HepG2 (cell line): Measurements from ENCODE around the gene EIF4ENIF1. TPM values are rescaled to one million over a fixed set of nuclear protein-coding genes. Genes with fewer than 3 reads are reported as not detected.

Experiments used
- GLI4 ChIP-seq: sonication (generic); formaldehyde crosslinking; IDR thresholded peaks from 2 replicates; pipeline ENCODE4 v1.5.1; 2020; ENCODE audit warnings: missing genetic modification reagents, mild to moderate bottlenecking, moderate library complexity, borderline replicate concordance
- IRF2 ChIP-seq: IDR thresholded peaks from 2 replicates; pipeline ENCODE4 v1.6.1; 2018; ENCODE audit warnings: missing genetic modification reagents, missing compliant biosample characterization
- KLF12 ChIP-seq: sonication (generic); formaldehyde crosslinking; IDR thresholded peaks from 2 replicates; pipeline ENCODE4 v1.4.0; 2020; ENCODE audit warnings: missing genetic modification reagents, borderline replicate concordance
- MAFG ChIP-seq: sonication (generic); formaldehyde crosslinking; IDR thresholded peaks from 2 replicates; pipeline ENCODE4 v1.5.1; 2020; ENCODE audit warnings: mild to moderate bottlenecking, missing genetic modification reagents
- MATR3 ChIP-seq: sonication (generic); formaldehyde crosslinking; IDR thresholded peaks from 2 replicates; pipeline ENCODE4 v1.4.0; 2020; ENCODE audit warnings: missing genetic modification reagents
- RXRB ChIP-seq: IDR thresholded peaks from 2 replicates; pipeline ENCODE4 v1.6.1; 2016; ENCODE audit warnings: borderline replicate concordance, missing genetic modification reagents, missing compliant biosample characterization
- SOX5 ChIP-seq: IDR thresholded peaks from 2 replicates; pipeline ENCODE4 v1.6.1; 2016; ENCODE audit warnings: borderline replicate concordance
- SP1 ChIP-seq, 2 experiments: fragments of 450-650 bp in 1 of 2; sonication (generic) in 1 of 2; formaldehyde crosslinking in 1 of 2; IDR thresholded peaks; 2 replicates each; pipeline versions ENCODE4 v1.4.0 to v1.6.1; 2016 to 2020; ENCODE audit warnings: missing genetic modification reagents in 1 of 2
- TP53 ChIP-seq: sonication (generic); formaldehyde crosslinking; conservative IDR thresholded peaks from 2 replicates; pipeline ENCODE4 v1.4.0; 2020; ENCODE audit warnings: missing genetic modification reagents
- ZNF256 ChIP-seq: sonication (generic); formaldehyde crosslinking; conservative IDR thresholded peaks from 2 replicates; pipeline ENCODE4 v1.4.0; 2020; ENCODE audit warnings: missing genetic modification reagents
- ZNF282 ChIP-seq: fragments of 450-650 bp; IDR thresholded peaks from 2 replicates; pipeline ENCODE4 v1.6.1; 2018; ENCODE audit not compliant: partially characterized antibody
- ZNF296 ChIP-seq: sonication (generic); formaldehyde crosslinking; conservative IDR thresholded peaks from 2 replicates; pipeline ENCODE4 v1.5.0; 2020; ENCODE audit warnings: mild to moderate bottlenecking, missing genetic modification reagents
- ZNF331 ChIP-seq: sonication (generic); formaldehyde crosslinking; IDR thresholded peaks from 2 replicates; pipeline ENCODE4 v1.4.0; 2020; ENCODE audit warnings: missing genetic modification reagents
- ZNF589 ChIP-seq: sonication (generic); formaldehyde crosslinking; conservative IDR thresholded peaks from 2 replicates; pipeline ENCODE4 v1.8.0; 2022; ENCODE audit warnings: mild to moderate bottlenecking, moderate library complexity, missing genetic modification reagents
- ZNF678 ChIP-seq: sonication (generic); formaldehyde crosslinking; IDR thresholded peaks from 2 replicates; pipeline ENCODE4 v1.4.0; 2020; ENCODE audit warnings: mild to moderate bottlenecking, missing genetic modification reagents
- polyA plus RNA-seq, 8 experiments: library from polyadenylated mRNA; depleted of rRNA in 3 of 8; stranded (reverse) in 7 of 8; unstranded in 1 of 8; fragments of >200 nt; fragmentation: Illumina TruSeq in 4 of 8; extraction: Trizol in 4 of 8; gene quantifications; 2 replicates each; pipeline versions ENCODE4 v1.2.1 to v1.2.3, GENCODE V29; 2011 to 2016; ENCODE audit warnings: low read depth in 4 of 8, missing spikeins in 1 of 8, mixed read lengths in 1 of 8; ENCODE audit not compliant: insufficient read depth in 1 of 8
- total RNA-seq, 5 experiments: library from RNA; depleted of rRNA; stranded (reverse); fragments of >200 nt; fragmentation: Illumina TruSeq; extraction: Trizol; gene quantifications; 2 replicates each; pipeline ENCODE4 v1.2.3, GENCODE V29; 2016; ENCODE audit warnings: low read depth in 1 of 5
- TF ChIP-seq, protein P1 (sequence below): sonication (generic); formaldehyde crosslinking; conservative IDR thresholded peaks from 2 replicates; pipeline ENCODE4 v1.4.0; 2020; ENCODE audit warnings: missing genetic modification reagents
- TF ChIP-seq, protein P2 (sequence below): IDR thresholded peaks from 2 replicates; pipeline ENCODE4 v1.6.1; 2018; ENCODE audit warnings: missing genetic modification reagents, mild to moderate bottlenecking, missing compliant biosample characterization
- TF ChIP-seq, protein P3 (sequence below): sonication (generic); formaldehyde crosslinking; IDR thresholded peaks from 2 replicates; pipeline ENCODE4 v1.8.1; 2023; ENCODE audit warnings: mild to moderate bottlenecking, missing genetic modification reagents, borderline replicate concordance
- TF ChIP-seq, protein P4 (sequence below): sonication (generic); formaldehyde crosslinking; IDR thresholded peaks from 2 replicates; pipeline ENCODE4 v1.8.1; 2023; ENCODE audit warnings: mild to moderate bottlenecking, inconsistent platforms, moderate library complexity, missing genetic modification reagents, borderline replicate concordance
- TF ChIP-seq, protein P5 (sequence below): sonication (generic); formaldehyde crosslinking; IDR thresholded peaks from 2 replicates; pipeline ENCODE4 v1.4.0; 2020; ENCODE audit warnings: missing genetic modification reagents
- TF ChIP-seq, protein P6 (sequence below): fragments of 450-650 bp; IDR thresholded peaks from 2 replicates; pipeline ENCODE4 v1.6.1; 2016
- TF ChIP-seq, protein P7 (sequence below): sonication (generic); formaldehyde crosslinking; IDR thresholded peaks from 2 replicates; pipeline ENCODE4 v1.4.0; 2020; ENCODE audit warnings: missing genetic modification reagents

The EIF4ENIF1 gene
- total and polyA plus RNA-seq, 2 of the 13 experiments (the other 11 are each of a cell fraction or from before 2014, with no cell fraction given): 11.9 to 12.3 TPM

DNA sequence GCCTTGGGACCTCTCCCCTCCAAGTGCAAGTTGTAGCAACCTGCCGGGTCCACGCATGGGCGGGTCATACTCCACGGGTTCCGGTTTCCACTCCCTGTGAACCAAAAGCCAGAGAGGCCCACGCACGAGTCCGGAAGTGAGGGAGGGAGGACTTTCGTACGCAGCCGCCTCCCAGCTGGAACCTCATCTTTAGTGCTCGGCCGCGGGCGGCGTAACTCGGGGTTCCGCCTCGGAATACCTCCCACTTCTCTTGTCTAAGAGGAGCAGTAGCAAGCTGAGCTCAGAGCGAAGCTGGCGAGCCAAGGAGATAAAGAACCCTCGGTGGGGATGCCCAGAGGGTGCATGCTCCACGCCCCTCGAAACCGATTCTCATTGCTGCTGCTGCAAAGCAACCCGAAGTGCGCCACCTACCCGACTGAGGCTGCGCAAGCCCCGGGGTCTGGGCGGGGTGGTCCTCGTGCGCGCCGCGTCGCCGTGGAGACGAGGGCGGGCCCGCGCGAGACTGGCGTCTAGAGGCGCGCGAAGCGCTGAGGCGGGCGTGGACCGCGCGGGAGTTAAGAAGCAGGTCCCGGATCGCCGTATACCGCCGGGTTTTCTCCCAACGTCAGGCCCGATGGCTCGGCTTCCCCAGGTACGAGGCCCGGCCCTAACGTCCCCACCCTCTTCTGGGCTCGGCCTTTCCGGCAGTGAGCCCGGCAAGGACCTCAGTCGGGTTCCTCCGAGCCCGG is 6.5 kb upstream of the EIF4ENIF1 start, which contains the start of gene SFI1 (continued):
- TF ChIP-seq, protein P1, sequence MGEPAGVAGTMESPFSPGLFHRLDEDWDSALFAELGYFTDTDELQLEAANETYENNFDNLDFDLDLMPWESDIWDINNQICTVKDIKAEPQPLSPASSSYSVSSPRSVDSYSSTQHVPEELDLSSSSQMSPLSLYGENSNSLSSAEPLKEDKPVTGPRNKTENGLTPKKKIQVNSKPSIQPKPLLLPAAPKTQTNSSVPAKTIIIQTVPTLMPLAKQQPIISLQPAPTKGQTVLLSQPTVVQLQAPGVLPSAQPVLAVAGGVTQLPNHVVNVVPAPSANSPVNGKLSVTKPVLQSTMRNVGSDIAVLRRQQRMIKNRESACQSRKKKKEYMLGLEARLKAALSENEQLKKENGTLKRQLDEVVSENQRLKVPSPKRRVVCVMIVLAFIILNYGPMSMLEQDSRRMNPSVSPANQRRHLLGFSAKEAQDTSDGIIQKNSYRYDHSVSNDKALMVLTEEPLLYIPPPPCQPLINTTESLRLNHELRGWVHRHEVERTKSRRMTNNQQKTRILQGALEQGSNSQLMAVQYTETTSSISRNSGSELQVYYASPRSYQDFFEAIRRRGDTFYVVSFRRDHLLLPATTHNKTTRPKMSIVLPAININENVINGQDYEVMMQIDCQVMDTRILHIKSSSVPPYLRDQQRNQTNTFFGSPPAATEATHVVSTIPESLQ: no peak
- 0 out of 2 replicates have a peak, but pooled peaks have one; percentile 11 for TF ChIP-seq GLI4 (CRISPR knock-in tag)
- TF ChIP-seq, protein P2, sequence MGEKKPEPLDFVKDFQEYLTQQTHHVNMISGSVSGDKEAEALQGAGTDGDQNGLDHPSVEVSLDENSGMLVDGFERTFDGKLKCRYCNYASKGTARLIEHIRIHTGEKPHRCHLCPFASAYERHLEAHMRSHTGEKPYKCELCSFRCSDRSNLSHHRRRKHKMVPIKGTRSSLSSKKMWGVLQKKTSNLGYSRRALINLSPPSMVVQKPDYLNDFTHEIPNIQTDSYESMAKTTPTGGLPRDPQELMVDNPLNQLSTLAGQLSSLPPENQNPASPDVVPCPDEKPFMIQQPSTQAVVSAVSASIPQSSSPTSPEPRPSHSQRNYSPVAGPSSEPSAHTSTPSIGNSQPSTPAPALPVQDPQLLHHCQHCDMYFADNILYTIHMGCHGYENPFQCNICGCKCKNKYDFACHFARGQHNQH (CRISPR knock-in tag): 0 out of 2 replicates have a peak, but pooled peaks have one; percentile 20
- TF ChIP-seq MATR3 (CRISPR knock-in tag): no peak
- TF ChIP-seq, protein P3, sequence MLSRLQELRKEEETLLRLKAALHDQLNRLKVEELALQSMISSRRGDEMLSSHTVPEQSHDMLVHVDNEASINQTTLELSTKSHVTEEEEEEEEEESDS (CRISPR knock-in tag): no peak
- TF ChIP-seq SP1 (IDR thresholded peaks at IDR 0.05): no peak
- peak; percentile 66 for TF ChIP-seq SP1 (CRISPR knock-in tag; IDR thresholded peaks at IDR 0.05)
- peak; percentile 31; the same call in 1 of the 2 replicates for TF ChIP-seq SOX5 (CRISPR knock-in tag)
- TF ChIP-seq, protein P4, sequence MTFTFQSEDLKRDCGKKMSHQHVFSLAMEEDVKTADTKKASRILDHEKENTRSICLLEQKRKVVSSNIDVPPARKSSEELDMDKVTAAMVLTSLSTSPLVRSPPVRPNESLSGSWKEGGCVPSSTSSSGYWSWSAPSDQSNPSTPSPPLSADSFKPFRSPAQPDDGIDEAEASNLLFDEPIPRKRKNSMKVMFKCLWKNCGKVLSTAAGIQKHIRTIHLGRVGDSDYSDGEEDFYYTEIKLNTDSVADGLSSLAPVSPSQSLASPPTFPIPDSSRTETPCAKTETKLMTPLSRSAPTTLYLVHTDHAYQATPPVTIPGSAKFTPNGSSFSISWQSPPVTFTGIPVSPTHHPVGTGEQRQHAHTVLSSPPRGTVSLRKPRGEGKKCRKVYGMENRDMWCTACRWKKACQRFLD (CRISPR knock-in tag): 0 out of 2 replicates have a peak, but pooled peaks have one; percentile 57
- peak; percentile 17; the same call in 1 of the 2 replicates for TF ChIP-seq ZNF331 (CRISPR knock-in tag)
- TF ChIP-seq, protein P5, sequence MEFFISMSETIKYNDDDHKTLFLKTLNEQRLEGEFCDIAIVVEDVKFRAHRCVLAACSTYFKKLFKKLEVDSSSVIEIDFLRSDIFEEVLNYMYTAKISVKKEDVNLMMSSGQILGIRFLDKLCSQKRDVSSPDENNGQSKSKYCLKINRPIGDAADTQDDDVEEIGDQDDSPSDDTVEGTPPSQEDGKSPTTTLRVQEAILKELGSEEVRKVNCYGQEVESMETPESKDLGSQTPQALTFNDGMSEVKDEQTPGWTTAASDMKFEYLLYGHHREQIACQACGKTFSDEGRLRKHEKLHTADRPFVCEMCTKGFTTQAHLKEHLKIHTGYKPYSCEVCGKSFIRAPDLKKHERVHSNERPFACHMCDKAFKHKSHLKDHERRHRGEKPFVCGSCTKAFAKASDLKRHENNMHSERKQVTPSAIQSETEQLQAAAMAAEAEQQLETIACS: peak; percentile 74
- no peak for TF ChIP-seq RXRB (CRISPR knock-in tag)
- no peak; the same call in 1 of the 2 replicates for TF ChIP-seq TP53 (CRISPR knock-in tag)
- no peak for TF ChIP-seq MAFG (CRISPR knock-in tag)
- TF ChIP-seq, protein P6, sequence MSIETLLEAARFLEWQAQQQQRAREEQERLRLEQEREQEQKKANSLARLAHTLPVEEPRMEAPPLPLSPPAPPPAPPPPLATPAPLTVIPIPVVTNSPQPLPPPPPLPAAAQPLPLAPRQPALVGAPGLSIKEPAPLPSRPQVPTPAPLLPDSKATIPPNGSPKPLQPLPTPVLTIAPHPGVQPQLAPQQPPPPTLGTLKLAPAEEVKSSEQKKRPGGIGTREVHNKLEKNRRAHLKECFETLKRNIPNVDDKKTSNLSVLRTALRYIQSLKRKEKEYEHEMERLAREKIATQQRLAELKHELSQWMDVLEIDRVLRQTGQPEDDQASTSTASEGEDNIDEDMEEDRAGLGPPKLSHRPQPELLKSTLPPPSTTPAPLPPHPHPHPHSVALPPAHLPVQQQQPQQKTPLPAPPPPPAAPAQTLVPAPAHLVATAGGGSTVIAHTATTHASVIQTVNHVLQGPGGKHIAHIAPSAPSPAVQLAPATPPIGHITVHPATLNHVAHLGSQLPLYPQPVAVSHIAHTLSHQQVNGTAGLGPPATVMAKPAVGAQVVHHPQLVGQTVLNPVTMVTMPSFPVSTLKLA: peak; percentile 60
- TF ChIP-seq, protein P7, sequence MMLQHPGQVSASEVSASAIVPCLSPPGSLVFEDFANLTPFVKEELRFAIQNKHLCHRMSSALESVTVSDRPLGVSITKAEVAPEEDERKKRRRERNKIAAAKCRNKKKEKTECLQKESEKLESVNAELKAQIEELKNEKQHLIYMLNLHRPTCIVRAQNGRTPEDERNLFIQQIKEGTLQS (CRISPR knock-in tag): no peak
- 0 out of 2 replicates have a peak, but pooled peaks have one; percentile 25 for TF ChIP-seq IRF2
- TF ChIP-seq ZNF282: no peak
- TF ChIP-seq KLF12 (CRISPR knock-in tag): peak; percentile 93
- no peak for TF ChIP-seq ZNF678 (CRISPR knock-in tag)
- TF ChIP-seq ZNF296 (CRISPR knock-in tag): peak; percentile 47; the same call in 1 of the 2 replicates
- TF ChIP-seq ZNF256 (CRISPR knock-in tag): peak; percentile 91
- TF ChIP-seq ZNF589 (CRISPR knock-in tag): no peak
